Motor neuron (in vitro differentiated cells): ENCODE results near the gene GSTO2. TPM values are rescaled to one million over a fixed set of nuclear protein-coding genes. Genes with fewer than 3 reads are reported as not detected.

Experiments used
- ATAC-seq, 8 experiments: fragments of 200-7000 bp; cut with Tn5 transposase; replicated peaks in 6 of 8; 2 replicates each; pipeline ENCODE4 v1.8.0; 2021; ENCODE audit warnings: mild to moderate bottlenecking in 8 of 8, moderate library complexity in 8 of 8
- H3K27ac ChIP-seq, 2 donors: fragments of 250-450 bp; sonication (Bioruptor Pico); 2 replicates each; pipeline ENCODE4 v1.9.0; 2021; ENCODE audit warnings: antibody characterized with exemption in 2 of 2, mild to moderate bottlenecking in 2 of 2, moderate library complexity in 1 of 2
- H3K4me1 ChIP-seq, 2 donors: fragments of 250-450 bp; sonication (Bioruptor Pico); replicated peaks in 1 of 2; 2 replicates each; pipeline ENCODE4 v1.6.1; 2021; ENCODE audit warnings: antibody characterized with exemption in 2 of 2, mild to moderate bottlenecking in 2 of 2, moderate library complexity in 1 of 2
- H3K4me3 ChIP-seq, 5 donors: fragments of 250-450 bp; sonication (Bioruptor Pico); 2 replicates each; pipeline ENCODE4 v1.9.0; 2021; ENCODE audit warnings: antibody characterized with exemption in 5 of 5, mild to moderate bottlenecking in 5 of 5, moderate library complexity in 4 of 5
- WGBS, 10 experiments: fragments of 450-650 bp; shearing (Covaris generic); methylation state at CpG; one replicate each; pipeline ENCODE4 v1.0.0; 2022; 5-methylcytosine and 5-hydroxymethylcytosine counted together
- in situ Hi-C, 9 experiments: fragments of 400-800 bp; cut with MboI; loops; one replicate each; pipeline ENCODE4 v1.15.0; 2021; ENCODE audit warnings: low sequenced_read_pairs in 9 of 9, low pct_unique_long_range_greater_than_20kb in 2 of 9; ENCODE audit not compliant: unreplicated experiment in 9 of 9
- total RNA-seq, 8 experiments: library from RNA; unstranded; fragments of 300-600 nt; gene quantifications; 2 replicates each; pipeline versions ENCODE4 v1.2.3 to v1.2.4, GENCODE V29; 2022

The GSTO2 gene
- total RNA-seq, 8 experiments from 2014 or later: 0.88 to 3.6 (median 1.8) TPM

DNA sequence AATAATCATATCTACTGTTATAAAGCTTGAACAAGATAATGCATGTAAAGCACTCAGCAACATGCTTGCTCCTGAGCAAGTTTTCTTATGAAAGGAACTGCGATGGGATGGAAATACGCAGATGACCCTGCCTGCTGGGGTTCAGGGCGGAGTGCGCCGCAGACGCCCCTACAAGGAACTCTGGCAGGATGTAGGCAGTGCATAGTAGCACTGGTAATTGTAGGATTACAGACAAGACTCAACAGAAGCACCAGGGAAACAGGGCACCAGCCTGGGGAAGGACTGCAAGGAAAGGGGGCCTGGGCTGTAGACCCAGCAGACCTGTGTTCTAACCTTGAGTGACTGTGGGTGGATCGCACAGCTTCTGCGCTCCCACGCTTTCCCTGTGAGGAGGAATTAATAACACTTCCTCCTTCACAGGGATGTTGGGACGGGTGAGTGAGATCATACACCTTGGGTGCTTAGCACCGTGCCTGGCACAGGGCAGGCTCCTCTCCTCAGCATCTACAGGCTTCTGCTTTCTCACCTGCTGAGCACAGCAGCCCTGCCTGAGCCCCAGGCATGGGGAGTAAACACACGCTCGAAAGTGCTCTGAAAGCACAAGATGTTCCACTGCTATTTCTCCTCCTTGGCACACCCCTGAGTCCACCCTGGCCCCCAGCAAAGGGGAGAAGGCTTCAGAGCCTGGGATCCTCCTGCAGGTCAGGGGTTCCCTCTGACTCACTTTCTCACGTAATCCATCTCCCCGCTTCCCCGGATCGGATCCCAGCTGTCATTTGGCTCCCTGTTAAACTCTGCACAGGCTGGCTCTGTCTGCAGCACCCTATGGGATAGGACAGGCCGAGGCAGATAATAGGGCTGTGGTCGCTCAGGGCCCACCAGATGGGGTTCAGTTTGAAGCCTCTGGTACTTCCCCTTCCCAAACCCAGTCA is 50.1 kb downstream of the GSTO2 start:
- peaks cover 26 to 63% of the 10 kb centered on the region in 2 donors for H3K4me1 ChIP-seq
- H3K27ac ChIP-seq: no peak overlapping the region
- H3K4me3 ChIP-seq: no peak overlapping the region
- in situ Hi-C loops: no loop called here
- peak in 7 of 8 experiments; percentile 0 to 66 (median 55) for ATAC-seq
- WGBS, 10 experiments: 60 to 100% (median 80%) methylated on average over 1 to 14 of the region's 19 CpGs; no CpG with 5 or more reads in 3 of the 10 experiments

DNA sequence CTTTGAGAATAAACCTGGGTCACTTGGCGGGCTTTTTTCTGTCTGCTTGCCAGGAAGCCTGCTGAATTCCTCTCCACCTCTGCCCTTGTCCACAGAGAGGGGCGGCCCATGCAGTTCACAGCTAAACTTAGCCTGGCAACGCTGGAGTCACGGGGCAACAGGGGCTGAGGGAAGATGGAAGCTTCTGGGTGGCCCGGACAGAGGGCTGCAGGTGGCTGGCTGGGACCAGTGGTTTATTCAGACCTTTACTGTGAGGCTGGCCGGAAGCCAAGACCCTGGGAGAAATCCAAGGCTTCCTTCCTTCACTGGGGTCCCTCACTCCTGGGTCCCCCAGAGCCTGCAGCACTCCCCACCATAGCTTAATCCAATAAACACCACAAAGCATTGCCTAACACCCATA is 52.2 kb downstream of the GSTO2 start:
- ATAC-seq: peak in 1 of 8 experiments; percentile 13
- no peak overlapping the region for H3K27ac ChIP-seq
- no peak overlapping the region for H3K4me3 ChIP-seq
- 100% methylated on average over 1 to 3 of the region's 6 CpGs; no CpG with 5 or more reads in 4 of the 10 experiments for WGBS, 10 experiments
- peaks cover 30 to 73% of the 10 kb centered on the region in 2 donors for H3K4me1 ChIP-seq
- in situ Hi-C loops: no loop called here

DNA sequence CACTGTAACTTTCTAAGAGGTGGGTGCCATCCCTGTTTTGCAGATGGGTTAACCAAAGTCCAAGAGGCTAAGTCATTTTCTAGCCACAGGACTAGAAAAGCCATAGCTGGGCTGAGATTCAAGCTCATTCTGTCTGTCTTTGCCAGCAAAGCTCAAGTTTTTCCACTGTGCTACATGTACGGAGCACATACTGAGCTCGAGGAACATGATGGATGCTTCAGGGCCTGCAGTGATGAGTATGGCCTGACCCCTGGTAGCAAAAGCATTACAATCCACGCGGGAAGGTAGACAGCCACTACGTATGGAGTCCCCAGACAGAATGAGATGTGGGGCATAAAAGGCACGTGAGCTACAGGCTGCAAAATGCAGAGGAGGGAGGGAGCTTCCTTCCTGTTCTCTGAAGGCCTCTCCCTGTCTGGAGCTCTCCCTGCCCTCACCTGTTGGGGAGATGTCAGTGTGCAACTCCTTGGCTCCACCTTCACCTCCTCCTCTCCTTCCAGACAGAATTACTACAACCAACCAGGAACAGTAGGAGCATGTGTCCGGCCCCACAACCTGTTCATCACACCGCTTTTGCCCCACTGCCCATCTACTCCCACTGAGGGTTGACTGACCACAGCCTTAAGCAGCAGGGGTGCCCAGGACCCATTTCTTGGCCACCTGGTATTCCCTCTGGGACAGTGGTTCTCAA is 52.9 kb downstream of the GSTO2 start:
- 0 to 85% (median 71%) methylated on average over 1 to 8 of the region's 8 CpGs; no CpG with 5 or more reads in 2 of the 10 experiments for WGBS, 10 experiments
- in situ Hi-C loops: no loop called here
- Histone ChIP-seq H3K4me3 (no peak overlapping the region), H3K4me1 (peaks cover 36 to 78% of the 10 kb centered on the region in 2 donors), H3K27ac (peak overlapping the region; percentile 18 to 42)
- ATAC-seq: peak in 5 of 8 experiments; percentile 16 to 66 (median 48)

DNA sequence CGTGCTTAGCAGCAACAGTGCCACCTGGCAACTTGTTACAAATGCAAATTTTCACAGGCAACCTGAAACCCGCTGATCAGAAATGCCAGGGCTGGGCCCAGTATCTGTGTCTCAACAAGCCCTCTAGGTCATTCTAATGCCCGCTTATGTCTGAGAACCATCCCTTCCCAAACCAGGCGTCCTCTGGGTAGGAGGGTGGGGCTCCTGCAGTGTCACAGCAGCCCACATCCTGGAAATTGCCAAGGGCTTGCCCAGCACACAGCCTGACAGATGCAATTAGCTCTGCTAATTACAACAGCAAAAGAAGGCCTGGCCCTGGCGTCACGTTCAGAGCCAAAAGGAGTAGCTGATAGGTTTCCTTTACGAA is 53.4 kb downstream of the GSTO2 start:
- H3K4me1 ChIP-seq: peaks cover 40 to 78% of the 10 kb centered on the region in 2 donors
- ATAC-seq: peak in 3 of 8 experiments; percentile 3 to 38 (median 8)
- WGBS, 10 experiments: 36 to 100% (median 89%) methylated on average over 1 to 7 of the region's 7 CpGs; no CpG with 5 or more reads in 2 of the 10 experiments
- H3K4me3 ChIP-seq: no peak overlapping the region
- in situ Hi-C loops: no loop called here
- H3K27ac ChIP-seq: peak overlapping the region in 1 of 2 donors; percentile 18

DNA sequence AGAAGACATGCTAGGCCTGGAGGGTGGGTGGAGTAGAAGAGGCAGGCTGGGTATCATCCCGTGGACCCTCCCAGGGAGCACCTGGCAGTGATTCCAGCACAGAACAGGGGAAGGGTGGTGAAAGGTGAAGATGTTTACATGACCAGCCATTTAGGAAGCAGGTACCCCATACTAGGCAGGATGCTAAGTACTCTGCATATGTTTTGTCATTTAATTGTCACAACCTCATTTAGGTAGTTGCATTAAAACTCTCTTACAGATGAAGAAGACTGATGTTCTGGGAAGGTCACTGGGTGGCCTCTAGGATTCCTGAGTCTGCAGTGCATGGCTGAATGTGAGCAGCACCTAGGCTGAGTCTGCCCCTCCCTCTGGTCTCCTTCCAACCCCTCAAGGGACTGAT is 54.1 kb downstream of the GSTO2 start:
- in situ Hi-C loops: no loop called here
- 80 to 88% (median 83%) methylated on average over 1 of the region's 1 CpG; no CpG with 5 or more reads in 7 of the 10 experiments for WGBS, 10 experiments
- H3K27ac ChIP-seq: no peak overlapping the region
- H3K4me1 ChIP-seq: peaks cover 44 to 78% of the 10 kb centered on the region in 2 donors
- no peak for ATAC-seq
- no peak overlapping the region for H3K4me3 ChIP-seq

DNA sequence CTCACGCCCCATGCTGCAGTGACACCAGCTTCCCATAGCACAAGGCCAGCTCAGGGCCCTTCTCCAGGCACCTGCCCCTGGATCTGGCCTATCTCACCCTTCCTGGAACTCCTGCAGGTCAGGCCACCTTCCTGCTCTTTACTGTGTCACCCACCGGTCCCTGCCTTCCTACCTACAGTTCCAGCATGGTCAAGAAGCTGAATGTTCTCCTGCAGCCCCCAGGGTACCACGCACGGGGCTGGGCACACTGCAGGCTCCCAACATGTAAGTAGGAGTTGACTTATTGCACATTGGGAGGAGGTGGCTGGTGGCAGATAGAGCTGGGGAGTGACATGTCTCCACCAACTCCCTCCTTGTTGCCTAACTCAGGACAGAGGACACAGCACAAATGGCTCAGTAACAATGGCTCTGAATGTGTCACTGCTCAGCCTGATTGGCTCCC is 54.8 kb downstream of the GSTO2 start:
- H3K27ac ChIP-seq: no peak overlapping the region
- WGBS, 10 experiments: 83 to 100% (median 100%) methylated on average over 1 to 2 of the region's 4 CpGs; no CpG with 5 or more reads in 5 of the 10 experiments

DNA sequence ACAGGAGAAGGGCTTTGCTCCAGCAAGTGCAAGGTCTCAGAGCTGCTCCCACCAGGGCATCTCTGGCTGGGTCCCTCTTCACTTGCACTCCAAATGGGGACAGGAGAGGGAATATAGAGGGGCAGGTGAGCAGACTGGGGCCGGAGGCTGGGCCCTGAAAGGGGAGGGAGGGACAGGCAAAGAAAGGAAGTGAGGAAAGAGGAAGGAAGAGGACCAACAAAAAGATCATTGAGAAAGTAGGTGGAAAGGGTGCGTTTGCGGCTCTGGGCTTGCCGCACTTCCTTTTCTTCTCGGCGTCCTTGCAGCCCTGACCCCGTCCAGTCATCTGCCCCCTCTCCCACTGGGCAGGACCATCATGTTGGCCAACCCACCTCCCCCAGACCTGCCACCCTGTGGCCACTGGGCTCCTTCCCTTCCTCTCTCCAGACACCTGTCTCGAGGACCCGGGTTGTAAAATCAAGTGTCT is 55.3 kb downstream of the GSTO2 start:
- Histone ChIP-seq H3K27ac (no peak overlapping the region), H3K4me1 (peaks cover 54 to 74% of the 10 kb centered on the region in 2 donors), H3K4me3 (no peak overlapping the region)
- 90 to 100% (median 93%) methylated on average over 3 to 6 of the region's 9 CpGs; no CpG with 5 or more reads in 7 of the 10 experiments for WGBS, 10 experiments
- no peak for ATAC-seq
- in situ Hi-C loops: no loop called here

More for the DNA sequence above, 54.8 kb downstream of the GSTO2 start:
- H3K4me1 ChIP-seq: peaks cover 50 to 75% of the 10 kb centered on the region in 2 donors
- in situ Hi-C loops: no loop called here
- ATAC-seq: no peak
- H3K4me3 ChIP-seq: no peak overlapping the region

DNA sequence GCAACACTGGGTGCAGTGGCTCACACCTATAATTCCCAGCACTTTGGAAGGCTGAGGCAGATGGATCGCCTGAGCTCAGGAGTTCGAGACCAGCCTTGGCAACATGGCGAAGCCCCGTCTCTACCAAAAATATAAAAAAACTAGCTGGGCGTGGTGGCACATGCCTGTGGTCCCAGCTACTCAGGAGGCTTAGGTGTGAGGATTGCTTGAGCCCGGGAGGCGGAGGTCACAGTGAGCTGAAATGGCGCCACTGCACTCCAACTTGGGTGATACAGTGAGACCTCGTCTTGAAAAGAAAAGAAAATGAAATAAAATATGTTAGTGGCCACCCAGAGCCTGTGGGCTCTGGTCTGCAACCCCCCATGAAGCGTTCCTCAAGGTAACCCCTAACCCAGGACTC is 55.9 kb downstream of the GSTO2 start:
- Histone ChIP-seq H3K4me3 (no peak overlapping the region), H3K27ac (no peak overlapping the region), H3K4me1 (peaks cover 54 to 74% of the 10 kb centered on the region in 2 donors)
- 93 to 100% (median 100%) methylated on average over 1 to 7 of the region's 10 CpGs; no CpG with 5 or more reads in 2 of the 10 experiments for WGBS, 10 experiments
- ATAC-seq: no peak
- in situ Hi-C loops: no loop called here

DNA sequence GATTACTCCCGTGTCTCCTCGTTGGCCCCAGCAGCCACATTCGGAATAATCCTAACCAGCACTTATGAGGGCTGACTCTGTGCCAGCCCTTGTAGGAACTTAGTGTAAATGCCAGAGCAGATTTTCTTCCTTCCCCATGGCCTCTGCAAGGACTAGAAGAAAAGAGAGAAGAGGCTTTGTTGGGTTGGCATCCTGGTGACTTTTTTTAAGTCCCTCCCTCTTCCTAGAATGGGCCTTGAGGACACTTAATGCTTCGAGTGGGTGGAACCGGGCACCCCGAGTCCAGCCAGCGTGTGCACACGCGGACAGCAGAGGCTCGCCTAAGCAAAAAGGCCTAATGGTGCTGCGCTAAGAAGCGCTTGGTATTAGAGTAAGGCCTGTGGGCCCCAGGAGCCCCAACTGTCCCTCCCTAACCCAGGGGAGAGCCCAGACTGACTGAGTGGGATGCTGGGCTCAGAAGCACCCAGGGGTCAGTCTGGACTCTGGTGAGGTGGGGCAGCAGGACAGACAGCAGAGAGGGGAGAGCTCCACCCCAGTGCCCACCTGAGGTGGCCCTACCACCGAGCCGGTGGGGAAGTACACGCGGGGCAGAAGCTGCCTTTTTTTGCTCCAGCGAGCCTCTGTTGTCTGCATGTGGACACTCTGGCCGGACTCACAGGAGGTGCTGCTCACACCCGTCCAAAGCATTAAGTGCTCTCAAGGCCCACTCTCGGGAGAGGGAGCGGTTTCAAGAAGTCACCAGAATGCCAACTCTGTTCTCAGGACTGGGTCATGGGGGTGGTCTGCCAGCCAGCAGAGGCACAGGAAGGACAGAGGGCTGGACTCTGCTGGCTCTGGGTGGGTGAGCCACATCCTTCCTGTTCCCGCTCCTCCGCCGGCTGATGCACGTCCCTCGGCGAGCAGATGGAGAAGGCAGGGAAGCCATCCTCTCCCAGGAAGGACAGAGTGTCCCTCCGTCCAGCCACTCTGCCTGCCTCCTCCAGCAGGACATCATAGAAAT is 56.8 kb downstream of the GSTO2 start:
- no peak overlapping the region for H3K27ac ChIP-seq
- no peak overlapping the region for H3K4me3 ChIP-seq
- H3K4me1 ChIP-seq: peaks cover 59 to 74% of the 10 kb centered on the region in 2 donors
- ATAC-seq: no peak
- WGBS, 10 experiments: 38 to 100% (median 93%) methylated on average over 1 to 13 of the region's 28 CpGs; no CpG with 5 or more reads in 1 of the 10 experiments
- in situ Hi-C loops: no loop called here

DNA sequence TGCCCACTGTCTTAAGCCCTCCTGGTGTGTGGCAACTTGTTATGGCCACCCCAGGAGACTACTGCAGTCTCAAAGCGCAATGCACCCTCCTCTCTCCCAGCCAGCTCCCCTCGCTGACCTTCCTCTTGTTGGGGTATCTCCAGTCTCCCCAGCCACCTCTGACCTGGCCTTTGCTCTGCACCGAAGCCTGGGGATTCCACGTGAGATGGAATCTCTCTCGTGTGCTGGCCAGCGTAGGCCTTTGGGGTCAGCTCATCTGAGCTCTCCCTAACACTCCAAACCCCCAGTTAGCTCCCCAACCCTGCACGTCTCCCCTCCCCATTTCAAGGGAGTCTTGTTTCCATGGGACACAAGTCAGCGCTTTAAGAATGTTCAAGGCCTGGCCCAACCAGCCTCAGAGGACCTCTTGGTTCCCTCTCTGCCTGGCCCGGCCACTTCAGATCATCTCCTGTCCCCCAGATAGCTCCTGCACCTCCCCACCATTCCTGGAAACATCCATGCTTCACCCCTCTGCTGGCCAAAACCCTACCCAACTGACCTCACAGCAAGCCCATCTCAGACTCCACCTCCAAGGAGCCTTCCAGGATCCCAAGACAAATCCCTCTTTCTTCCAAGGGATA is 58.1 kb downstream of the GSTO2 start:
- peak overlapping the region; percentile 90 to 97 for H3K27ac ChIP-seq
- H3K4me3 ChIP-seq: peak overlapping the region in 4 of 5 donors; percentile 22 to 37 (median 32)
- no peak for ATAC-seq
- in situ Hi-C loops: no loop called here
- 69 to 94% (median 85%) methylated on average over 2 to 5 of the region's 9 CpGs; no CpG with 5 or more reads in 5 of the 10 experiments for whole genome bisulfite sequencing, 10 experiments
- peaks cover 64 to 74% of the 10 kb centered on the region in 2 donors for H3K4me1 ChIP-seq

DNA sequence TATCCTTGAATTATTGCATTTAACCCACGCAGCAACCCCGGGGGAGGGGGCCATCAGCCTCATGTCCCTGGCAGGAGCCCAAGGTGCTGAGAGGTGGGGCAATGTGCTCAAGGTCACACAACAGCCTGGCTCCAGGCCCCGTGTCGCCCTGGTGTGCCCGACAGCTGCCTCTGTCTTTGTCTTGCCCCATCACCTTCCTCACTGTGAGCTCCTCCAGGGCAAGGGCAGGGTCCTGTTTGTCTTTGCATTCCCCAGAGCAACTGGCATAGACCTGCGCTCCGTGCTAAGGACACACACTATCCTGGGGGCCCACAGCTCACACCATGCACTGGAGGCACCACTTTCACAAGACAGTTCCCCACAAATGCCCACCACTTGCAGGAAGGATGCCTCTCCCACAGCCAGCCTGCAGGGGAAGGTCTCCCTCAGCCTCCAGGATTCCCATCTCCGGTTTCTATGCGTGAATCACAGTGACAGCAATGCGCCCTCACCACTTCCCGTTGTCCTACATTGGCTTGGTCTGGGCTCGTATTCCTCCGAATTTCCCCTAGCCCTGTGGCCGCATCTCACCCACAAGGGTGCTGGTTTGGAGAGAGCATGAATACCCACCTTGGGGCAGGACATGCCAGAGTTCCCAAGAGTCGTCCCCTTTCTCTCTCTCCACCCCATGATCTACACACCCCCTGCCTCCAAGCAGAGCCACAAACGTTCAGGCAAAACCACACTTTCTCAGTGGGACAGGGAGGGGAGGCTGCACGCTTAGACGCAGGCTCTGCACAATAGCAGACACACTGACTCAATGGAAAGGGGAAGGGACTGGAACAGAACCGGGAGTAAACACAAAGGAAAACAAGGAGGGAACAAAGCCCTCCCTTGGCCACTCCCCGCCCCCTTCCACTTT is 59.0 kb downstream of the GSTO2 start:
- peak overlapping the region; percentile 21 to 37 (median 30) for H3K4me3 ChIP-seq
- WGBS, 10 experiments: 0 to 48% (median 6%) methylated on average over 1 to 5 of the region's 20 CpGs; no CpG with 5 or more reads in 2 of the 10 experiments
- H3K27ac ChIP-seq: peak overlapping the region; percentile 90 to 97
- in situ Hi-C loops: no loop called here
- peak; percentile 2 to 60 (median 49) for ATAC-seq
- peaks cover 70 to 74% of the 10 kb centered on the region in 2 donors for H3K4me1 ChIP-seq
